GM23248 (cell line): ENCODE measurements around the gene SOX6. TPM values are rescaled to one million over a fixed set of nuclear protein-coding genes. Genes with fewer than 3 reads are reported as not detected.

Experiments
- DNase-seq: peaks from one replicate; pipeline ENCODE4 v3.0.0-alpha.2; 2015
- H2AFZ ChIP-seq: fragments of 200-600 bp; sonication (generic); 2 replicates; pipeline ENCODE4 v1.6.1; 2016; ENCODE audit warnings: antibody characterized with exemption
- H3F3A ChIP-seq: fragments of 200-600 bp; sonication (generic); 2 replicates; pipeline ENCODE4 v1.6.1; 2016; ENCODE audit warnings: mild to moderate bottlenecking, antibody characterized with exemption, mixed run types; ENCODE audit not compliant: insufficient read depth
- H3K27ac ChIP-seq: fragments of 200-600 bp; sonication (generic); 2 replicates; pipeline ENCODE4 v1.5.1; 2016; ENCODE audit warnings: mild to moderate bottlenecking
- H3K27me3 ChIP-seq: fragments of 200-600 bp; sonication (generic); replicated peaks from 2 replicates; pipeline ENCODE4 v1.6.1; 2016; ENCODE audit warnings: mild to moderate bottlenecking; ENCODE audit not compliant: insufficient read depth
- H3K36me3 ChIP-seq: fragments of 200-600 bp; sonication (generic); 2 replicates; pipeline ENCODE4 v1.6.1; 2016; ENCODE audit warnings: low read depth, mild to moderate bottlenecking
- H3K4me1 ChIP-seq: fragments of 200-600 bp; sonication (generic); 2 replicates; pipeline ENCODE4 v1.6.1; 2016; ENCODE audit warnings: mild to moderate bottlenecking; ENCODE audit not compliant: insufficient read depth
- H3K4me2 ChIP-seq: fragments of 200-600 bp; sonication (generic); one replicate; pipeline ENCODE4 v1.6.1; 2016; ENCODE audit warnings: mild to moderate bottlenecking; ENCODE audit not compliant: unreplicated experiment
- H3K4me3 ChIP-seq: fragments of 200-600 bp; sonication (generic); 2 replicates; pipeline ENCODE4 v1.5.1; 2016; ENCODE audit warnings: mild to moderate bottlenecking
- H3K79me2 ChIP-seq: fragments of 200-600 bp; sonication (generic); 2 replicates; pipeline ENCODE4 v1.6.1; 2016; ENCODE audit warnings: mild to moderate bottlenecking; ENCODE audit not compliant: insufficient read depth
- H3K9ac ChIP-seq: fragments of 200-600 bp; sonication (generic); 2 replicates; pipeline ENCODE4 v1.6.1; 2016; ENCODE audit warnings: mild to moderate bottlenecking
- H3K9me2 ChIP-seq: fragments of 200-600 bp; sonication (generic); 2 replicates; pipeline ENCODE4 v1.6.1; 2016; ENCODE audit warnings: mixed run types, mild to moderate bottlenecking, moderate library complexity; ENCODE audit not compliant: insufficient read depth
- H3K9me3 ChIP-seq: fragments of 200-600 bp; sonication (generic); one replicate; pipeline ENCODE4 v1.6.1; 2017; ENCODE audit warnings: low read depth
- H4K20me1 ChIP-seq: fragments of 200-600 bp; sonication (generic); 2 replicates; pipeline ENCODE4 v1.6.0; 2016; ENCODE audit not compliant: insufficient read depth
- EZH2 ChIP-seq: fragments of 200-600 bp; sonication (generic); IDR thresholded peaks from 2 replicates; pipeline ENCODE4 v1.6.1; 2018; ENCODE audit warnings: antibody characterized with exemption, mild to moderate bottlenecking; ENCODE audit not compliant: insufficient read depth, poor library complexity, severe bottlenecking
- EZH2phosphoT487 ChIP-seq: fragments of 200-600 bp; sonication (generic); IDR thresholded peaks from 2 replicates; pipeline ENCODE4 v1.6.1; 2018; ENCODE audit warnings: antibody characterized with exemption, moderate library complexity, mild to moderate bottlenecking, low read depth; ENCODE audit not compliant: insufficient read depth
- WGBS, 2 experiments: methylation state at CpG; one replicate each; pipeline ENCODE4 v1.1.6; 2015 to 2017; ENCODE audit warnings: low lambda C conversion rate in 2 of 2, low coverage in 1 of 2; ENCODE audit errors: missing lambda C conversion rate in 2 of 2; 5-methylcytosine and 5-hydroxymethylcytosine counted together
- in situ Hi-C: fragments of 300-500 bp; cut with MboI; formaldehyde crosslinking; loops from 2 replicates; pipeline ENCODE4 v1.15.0; 2020
- polyA plus RNA-seq: library from polyadenylated mRNA; unstranded; fragments of >200 nt; fragmentation: Nextera tagmentation; extraction: Ambion mirVana; gene quantifications from 2 replicates; pipeline ENCODE4 v1.2.1, GENCODE V29; 2016
- total RNA-seq: library from RNA; depleted of rRNA; stranded (reverse); fragments of >200 nt; shearing (Covaris generic); gene quantifications from 2 replicates; pipeline ENCODE4 v1.2.3, GENCODE V29; 2014

Gene SOX6
- total and polyA plus RNA-seq, 2 experiments from 2014 or later, result under 0.01 to 0.49 TPM

GRCh38 chr11:16058671-16059070, 297.7 kb downstream of the SOX6 start:
- Histone ChIP-seq H3K27ac (no peak overlapping the region), H4K20me1 (no peaks in the 10 kb centered on the region), H3K36me3 (no peaks in the 10 kb centered on the region), H3K9me2 (no peaks in the 10 kb centered on the region), H3K9ac (no peak overlapping the region), H3K4me2 (no peak overlapping the region), H2AFZ (no peak overlapping the region), H3K4me3 (no peak overlapping the region), H3K27me3 (no peaks in the 10 kb centered on the region), H3F3A (no peaks in the 10 kb centered on the region), H3K9me3 (no peaks in the 10 kb centered on the region), H3K79me2 (no peaks in the 10 kb centered on the region), H3K4me1 (no peaks in the 10 kb centered on the region)
- TF ChIP-seq EZH2phosphoT487 (no peak), EZH2 (no peak)
- DNase-seq, result no peak
- in situ Hi-C loops, result no loop called here

GRCh38 chr11:16052750-16053149, 303.6 kb downstream of the SOX6 start:
- no peak overlapping the region for H3K4me3 ChIP-seq
- in situ Hi-C loops, result no loop called here
- no peak overlapping the region for H3K4me2 ChIP-seq
- no peaks in the 10 kb centered on the region for H3K9me2 ChIP-seq
- H3K9ac ChIP-seq, result no peak overlapping the region
- H3F3A ChIP-seq, result no peaks in the 10 kb centered on the region
- no peaks in the 10 kb centered on the region for H3K79me2 ChIP-seq
- no peak for DNase-seq
- WGBS, 2 experiments, result 0 to 4% methylated on average over 1 of the region's 1 CpG
- no peaks in the 10 kb centered on the region for H3K4me1 ChIP-seq
- no peaks in the 10 kb centered on the region for H3K36me3 ChIP-seq
- H3K9me3 ChIP-seq, result no peaks in the 10 kb centered on the region
- TF ChIP-seq EZH2phosphoT487 (no peak), EZH2 (no peak)
- no peaks in the 10 kb centered on the region for H4K20me1 ChIP-seq
- no peak overlapping the region for H3K27ac ChIP-seq
- no peak overlapping the region for H2AFZ ChIP-seq
- peaks cover 3% of the 10 kb centered on the region for H3K27me3 ChIP-seq

GRCh38 chr11:16049611-16050010, 306.7 kb downstream of the SOX6 start:
- Histone ChIP-seq H3K36me3 (no peaks in the 10 kb centered on the region), H3K9me2 (no peaks in the 10 kb centered on the region), H3K4me3 (no peak overlapping the region), H4K20me1 (no peaks in the 10 kb centered on the region), H3K9ac (no peak overlapping the region), H3F3A (no peaks in the 10 kb centered on the region), H3K27me3 (peaks cover 6% of the 10 kb centered on the region), H3K27ac (no peak overlapping the region), H2AFZ (no peak overlapping the region), H3K4me1 (no peaks in the 10 kb centered on the region), H3K9me3 (no peaks in the 10 kb centered on the region), H3K79me2 (no peaks in the 10 kb centered on the region), H3K4me2 (no peak overlapping the region)
- no peak for TF ChIP-seq EZH2
- no peak for TF ChIP-seq EZH2phosphoT487
- in situ Hi-C loops, result no loop called here
- 33 to 43% methylated on average over 5 of the region's 5 CpGs for WGBS, 2 experiments
- DNase-seq, result no peak

GRCh38 chr11:16047073-16047472, 309.3 kb downstream of the SOX6 start:
- TF ChIP-seq EZH2, result no peak
- TF ChIP-seq EZH2phosphoT487, result no peak
- Histone ChIP-seq H4K20me1 (no peaks in the 10 kb centered on the region), H3K4me1 (no peaks in the 10 kb centered on the region), H3K27ac (no peak overlapping the region), H3K4me3 (no peak overlapping the region), H3K4me2 (no peak overlapping the region), H3K9me3 (no peaks in the 10 kb centered on the region), H3K9ac (no peak overlapping the region), H3K79me2 (no peaks in the 10 kb centered on the region), H3F3A (no peaks in the 10 kb centered on the region), H2AFZ (no peak overlapping the region), H3K9me2 (no peaks in the 10 kb centered on the region), H3K36me3 (no peaks in the 10 kb centered on the region), H3K27me3 (peaks cover 6% of the 10 kb centered on the region)
- DNase-seq, result no peak
- 70 to 72% methylated on average over 6 of the region's 6 CpGs for WGBS, 2 experiments
- in situ Hi-C loops, result no loop called here

- Histone ChIP-seq H3K9me3 (no peaks in the 10 kb centered on the region), H3K4me2 (no peak overlapping the region), H3K9ac (no peak overlapping the region), H3K79me2 (no peaks in the 10 kb centered on the region), H3K4me3 (no peak overlapping the region), H3K4me1 (no peaks in the 10 kb centered on the region), H4K20me1 (no peaks in the 10 kb centered on the region), H3F3A (no peaks in the 10 kb centered on the region), H3K36me3 (no peaks in the 10 kb centered on the region), H2AFZ (no peak overlapping the region), H3K9me2 (no peaks in the 10 kb centered on the region), H3K27ac (no peak overlapping the region), H3K27me3 (peaks cover 12% of the 10 kb centered on the region; the same call in 1 of the 2 replicates)
- TF ChIP-seq EZH2phosphoT487 (no peak), EZH2 (no peak)
- 40 to 50% methylated on average over 2 of the region's 2 CpGs for WGBS, 2 experiments
- no peak for DNase-seq
- in situ Hi-C loops, result no loop called here
Measured at GRCh38 chr11:16043617-16044016, 312.7 kb downstream of the SOX6 start.
